Measurements from ENCODE around the gene RIC1. TPM values are rescaled to one million over a fixed set of nuclear protein-coding genes. Genes with fewer than 3 reads are reported as not detected.

RIC1 gene
- total and polyA plus RNA-seq, 2 of the 8 experiments (the other 6 are each of a cell fraction or from before 2014, with no cell fraction given), result 10.7 to 24.5 TPM

GRCh38 chr9:5750569-5750968, 121.7 kb downstream of the RIC1 start (continued):
- TF ChIP-seq JUN (IDR thresholded peaks at IDR 0.05; ENCODE audit: low read depth, low read length) (no peak), ASH2L (IDR thresholded peaks at IDR 0.05; ENCODE audit: low read length) (no peak), TBP (IDR thresholded peaks at IDR 0.05; ENCODE audit: low read depth, low read length) (no peak), RBBP5 (IDR thresholded peaks at IDR 0.05; ENCODE audit: borderline replicate concordance, low read depth, low read length) (no peak), CTBP2 (IDR thresholded peaks at IDR 0.05; ENCODE audit: borderline replicate concordance, insufficient read depth, insufficient read length, low read length) (no peak), CHD2 (IDR thresholded peaks at IDR 0.05; ENCODE audit: low read length) (no peak), RAD21 (IDR thresholded peaks at IDR 0.05 in 1 of 2, conservative IDR thresholded peaks at IDR 0.05 in 1 of 2; ENCODE audit: low read depth in 2 of 2, low read length in 2 of 2) (no peak)
